Right hindlimb (tissue), 1 donor: ENCODE results near the gene RBFA.

Experiments used
- DNase-seq: peaks from one replicate; pipeline ENCODE4 v3.0.0-alpha.2; 2018

The RBFA gene

GRCh38 chr18:80033181-80034067 lies 810 bp upstream of the RBFA start:
- DNase-seq: no peak

GRCh38 chr18:80034852-80035406 lies 695 bp downstream of the RBFA start:
- DNase-seq: no peak

GRCh38 chr18:80035997-80036396 lies 1.8 kb downstream of the RBFA start:
- no peak for DNase-seq

- DNase-seq: no peak
Measured at GRCh38 chr18:80037300-80037699, 3.1 kb downstream of the RBFA start.

GRCh38 chr18:80037869-80038630 lies 3.8 kb downstream of the RBFA start:
- no peak for DNase-seq

GRCh38 chr18:80040515-80040914 lies 6.3 kb downstream of the RBFA start:
- no peak for DNase-seq

GRCh38 chr18:80041424-80041823 lies 7.2 kb downstream of the RBFA start:
- no peak for DNase-seq

GRCh38 chr18:80042785-80043184 lies 8.6 kb downstream of the RBFA start:
- no peak for DNase-seq

GRCh38 chr18:80044072-80044471 lies 9.8 kb downstream of the RBFA start:
- DNase-seq: no peak

GRCh38 chr18:80046011-80046410 lies 11.8 kb downstream of the RBFA start:
- DNase-seq: no peak

- no peak for DNase-seq
Measured at GRCh38 chr18:80046431-80046830, 12.2 kb downstream of the RBFA start.

GRCh38 chr18:80046961-80047541 lies 12.8 kb downstream of the RBFA start:
- DNase-seq: peak; percentile 44

GRCh38 chr18:80050797-80051196 lies 16.6 kb downstream of the RBFA start:
- DNase-seq: no peak

GRCh38 chr18:80056095-80056494 lies 21.9 kb downstream of the RBFA start:
- DNase-seq: no peak

GRCh38 chr18:80059945-80060344 lies 25.7 kb downstream of the RBFA start:
- DNase-seq: no peak

- no peak for DNase-seq
Measured at GRCh38 chr18:80065705-80066104, 31.5 kb downstream of the RBFA start.

GRCh38 chr18:80067321-80067720 lies 33.1 kb downstream of the RBFA start:
- no peak for DNase-seq

GRCh38 chr18:80067897-80068296 lies 33.7 kb downstream of the RBFA start:
- no peak for DNase-seq

GRCh38 chr18:80068571-80069272 lies 34.5 kb downstream of the RBFA start:
- no peak for DNase-seq

- DNase-seq: no peak
Measured at GRCh38 chr18:80070825-80071224, 36.6 kb downstream of the RBFA start.

GRCh38 chr18:80074183-80074582 lies 39.9 kb downstream of the RBFA start:
- no peak for DNase-seq

GRCh38 chr18:80074697-80075096 lies 40.5 kb downstream of the RBFA start:
- DNase-seq: no peak

- DNase-seq: no peak
Measured at GRCh38 chr18:80075940-80076339, 41.7 kb downstream of the RBFA start.
